ENCODE data around the gene SLX4.

The SLX4 gene

DNA sequence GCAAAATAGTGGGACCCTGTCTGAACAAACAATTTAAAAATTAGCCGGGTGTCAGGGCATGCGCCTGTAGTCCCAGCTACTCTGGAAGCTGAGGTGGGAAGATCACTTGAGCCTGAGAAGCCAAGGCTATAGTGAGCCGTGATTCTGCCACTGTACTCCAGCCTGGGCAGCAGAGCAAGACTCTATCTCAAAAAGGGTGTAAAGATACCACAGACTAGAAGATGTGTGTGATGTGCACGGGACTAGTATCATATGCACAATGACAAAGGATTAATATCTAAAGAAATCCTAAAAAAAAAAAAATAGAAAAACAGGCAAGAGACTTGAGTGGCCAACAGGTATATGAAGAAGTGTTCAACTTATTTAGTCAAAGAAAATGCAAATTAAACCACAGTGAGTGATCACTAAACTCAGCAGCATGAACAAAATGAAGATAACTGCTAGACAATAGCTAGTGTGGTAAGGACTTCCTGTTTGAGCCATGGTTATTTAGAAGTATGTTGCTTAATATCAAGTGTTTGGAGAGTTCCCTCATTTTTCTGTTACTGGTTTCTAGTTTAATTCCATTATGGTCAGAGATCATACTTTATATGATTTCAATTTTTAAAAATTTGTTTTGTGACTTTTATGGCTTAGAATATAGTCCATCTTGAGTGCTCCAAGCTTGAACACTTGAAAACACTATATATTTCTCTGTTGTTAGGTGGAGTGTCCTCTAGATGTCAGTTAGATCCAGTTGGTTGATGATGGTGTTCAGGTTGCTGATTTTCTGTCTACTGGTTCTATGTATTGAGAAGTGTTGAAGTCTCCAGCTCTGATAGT lies 14.7 kb upstream of the SLX4 start:
- no peak for DNase-seq
- no peaks in the 10 kb centered on the region for H3K27me3 ChIP-seq (replicated peaks)
- TF ChIP-seq, protein P1, sequence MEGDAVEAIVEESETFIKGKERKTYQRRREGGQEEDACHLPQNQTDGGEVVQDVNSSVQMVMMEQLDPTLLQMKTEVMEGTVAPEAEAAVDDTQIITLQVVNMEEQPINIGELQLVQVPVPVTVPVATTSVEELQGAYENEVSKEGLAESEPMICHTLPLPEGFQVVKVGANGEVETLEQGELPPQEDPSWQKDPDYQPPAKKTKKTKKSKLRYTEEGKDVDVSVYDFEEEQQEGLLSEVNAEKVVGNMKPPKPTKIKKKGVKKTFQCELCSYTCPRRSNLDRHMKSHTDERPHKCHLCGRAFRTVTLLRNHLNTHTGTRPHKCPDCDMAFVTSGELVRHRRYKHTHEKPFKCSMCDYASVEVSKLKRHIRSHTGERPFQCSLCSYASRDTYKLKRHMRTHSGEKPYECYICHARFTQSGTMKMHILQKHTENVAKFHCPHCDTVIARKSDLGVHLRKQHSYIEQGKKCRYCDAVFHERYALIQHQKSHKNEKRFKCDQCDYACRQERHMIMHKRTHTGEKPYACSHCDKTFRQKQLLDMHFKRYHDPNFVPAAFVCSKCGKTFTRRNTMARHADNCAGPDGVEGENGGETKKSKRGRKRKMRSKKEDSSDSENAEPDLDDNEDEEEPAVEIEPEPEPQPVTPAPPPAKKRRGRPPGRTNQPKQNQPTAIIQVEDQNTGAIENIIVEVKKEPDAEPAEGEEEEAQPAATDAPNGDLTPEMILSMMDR (IDR thresholded peaks at IDR 0.05; ENCODE audit: low read depth, low read length, missing control alignments), result no peak
- in situ Hi-C loops (cut with HindIII; ENCODE audit: low pct_ligation_motif_present, low sequenced_read_pairs), result no loop called here
- no peaks in the 10 kb centered on the region for H3K36me3 ChIP-seq (replicated peaks)
- H3K27ac ChIP-seq, result no peak overlapping the region
- H3K4me3 ChIP-seq (ENCODE audit: low read depth, low read length), result no peak overlapping the region

DNA sequence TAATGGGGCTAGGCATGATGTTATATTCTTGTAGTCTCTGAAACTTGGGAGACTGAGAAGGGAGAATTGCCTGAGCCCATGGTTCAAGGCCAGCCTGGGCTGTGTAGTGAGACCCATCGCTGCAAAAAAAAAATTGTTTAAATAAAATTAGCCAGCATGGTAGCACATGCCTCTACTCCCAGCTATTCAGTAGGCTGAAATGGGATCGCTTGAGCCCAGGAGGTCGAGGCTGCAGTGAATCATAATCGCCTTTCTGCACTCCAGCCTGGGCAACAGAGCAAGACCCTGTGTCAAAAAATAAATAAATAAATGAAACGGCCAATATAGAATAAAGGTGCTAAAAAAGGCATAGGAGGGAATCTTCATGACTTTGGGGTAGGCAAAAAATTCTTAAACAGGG lies 13.9 kb upstream of the SLX4 start:
- Histone ChIP-seq H3K27me3 (replicated peaks) (no peaks in the 10 kb centered on the region), H3K27ac (no peak overlapping the region), H3K36me3 (replicated peaks) (no peaks in the 10 kb centered on the region), H3K4me3 (ENCODE audit: low read depth, low read length) (no peak overlapping the region)
- in situ Hi-C loops (cut with HindIII; ENCODE audit: low pct_ligation_motif_present, low sequenced_read_pairs), result no loop called here
- TF ChIP-seq, protein P1 (IDR thresholded peaks at IDR 0.05; ENCODE audit: low read depth, low read length, missing control alignments), result no peak
- DNase-seq, result no peak

GRCh38 chr16:3623642-3624041 lies 12.2 kb upstream of the SLX4 start:
- Histone ChIP-seq H3K4me3 (ENCODE audit: low read depth, low read length) (no peak overlapping the region), H3K27me3 (replicated peaks) (no peaks in the 10 kb centered on the region), H3K36me3 (replicated peaks) (no peaks in the 10 kb centered on the region), H3K27ac (no peak overlapping the region)
- TF ChIP-seq, protein P1 (IDR thresholded peaks at IDR 0.05; ENCODE audit: low read depth, low read length, missing control alignments), result no peak
- no peak for DNase-seq
- in situ Hi-C loops (cut with HindIII; ENCODE audit: low pct_ligation_motif_present, low sequenced_read_pairs), result no loop called here

DNA sequence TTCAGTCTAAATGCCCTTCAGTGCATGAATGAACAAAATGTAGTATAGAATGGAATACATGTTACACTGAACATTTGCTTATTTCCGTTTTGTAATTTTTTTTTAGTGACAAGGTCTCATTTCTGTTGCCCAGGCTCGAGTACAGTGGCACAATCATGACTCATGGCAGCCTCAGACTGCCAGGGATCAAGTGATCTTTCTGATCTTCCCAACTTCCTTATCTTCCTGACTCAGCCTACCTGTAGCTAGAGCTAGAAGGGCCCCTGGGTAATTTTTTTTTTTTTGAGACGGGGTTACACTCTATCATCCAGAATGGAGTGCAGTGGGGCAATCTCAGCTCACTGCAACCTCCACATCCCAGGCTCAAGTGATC lies 7.3 kb upstream of the SLX4 start:
- H3K4me3 ChIP-seq (ENCODE audit: low read depth, low read length), result no peak overlapping the region
- H3K27ac ChIP-seq, result no peak overlapping the region
- H3K27me3 ChIP-seq (replicated peaks), result no peaks in the 10 kb centered on the region
- TF ChIP-seq, protein P1 (IDR thresholded peaks at IDR 0.05; ENCODE audit: low read depth, low read length, missing control alignments), result no peak
- no peaks in the 10 kb centered on the region for H3K36me3 ChIP-seq (replicated peaks)
- DNase-seq, result no peak
- in situ Hi-C loops (cut with HindIII; ENCODE audit: low pct_ligation_motif_present, low sequenced_read_pairs), result no loop called here

DNA sequence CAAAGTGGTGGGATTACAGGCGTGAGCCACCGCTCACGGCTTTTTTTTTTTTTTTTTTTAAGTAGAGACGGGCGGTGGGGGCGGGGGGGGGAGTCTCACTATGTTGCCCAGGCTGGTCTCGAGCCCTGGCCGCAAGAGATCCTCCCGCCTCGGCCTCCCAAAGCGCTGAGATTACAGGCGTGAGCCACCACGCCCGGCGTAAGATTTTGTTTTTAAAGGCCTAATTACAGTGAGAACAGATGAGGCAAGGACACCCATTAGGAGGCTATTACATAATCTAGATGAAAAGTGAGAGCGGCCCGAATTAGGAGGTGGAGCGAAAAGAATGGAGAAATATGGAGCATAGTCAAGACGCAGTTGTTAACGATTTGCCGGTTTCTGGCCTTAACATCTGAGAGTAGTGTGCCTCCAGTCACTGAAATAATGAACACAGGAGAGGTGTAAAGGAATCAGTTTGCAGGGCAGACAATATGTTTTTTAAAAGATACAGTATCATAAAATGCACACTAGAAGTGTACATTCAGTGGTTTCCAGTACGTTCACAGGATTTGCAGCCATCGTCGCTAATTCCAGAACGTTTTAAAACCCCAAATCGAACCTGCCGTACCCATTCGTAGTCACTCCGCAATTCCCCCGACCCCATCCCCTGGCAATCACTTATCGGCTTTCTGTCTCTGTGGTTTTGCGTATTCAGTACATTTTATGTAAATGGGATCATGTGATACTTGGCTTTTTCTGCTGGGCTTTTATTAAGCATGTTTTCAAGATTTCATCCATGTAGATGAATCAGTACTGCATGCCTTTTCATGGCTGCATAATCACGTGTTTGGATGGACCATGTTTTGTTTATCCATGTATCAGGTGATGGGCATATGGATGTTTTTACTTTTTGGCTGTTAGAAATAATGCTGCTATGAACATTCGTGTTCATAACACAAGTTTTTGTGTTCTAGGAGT lies 1.4 kb upstream of the SLX4 start:
- no peak for DNase-seq
- Histone ChIP-seq H3K27ac (no peak overlapping the region), H3K36me3 (replicated peaks) (no peaks in the 10 kb centered on the region), H3K27me3 (replicated peaks) (no peaks in the 10 kb centered on the region), H3K4me3 (ENCODE audit: low read depth, low read length) (peak overlapping the region; percentile 96)
- in situ Hi-C loops (cut with HindIII; ENCODE audit: low pct_ligation_motif_present, low sequenced_read_pairs), result no loop called here
- TF ChIP-seq, protein P1 (IDR thresholded peaks at IDR 0.05; ENCODE audit: low read depth, low read length, missing control alignments), result no peak
